IMR-90 (cell line): ENCODE data around the gene MAGI2.

ENCODE experiments used
- BHLHE40 ChIP-seq: fragments of 150-350 bp; IDR thresholded peaks from 2 replicates; pipeline ENCODE4 v1.6.1; 2016; ENCODE audit warnings: mild to moderate bottlenecking, low read depth, low read length
- CEBPB ChIP-seq: IDR thresholded peaks from 2 replicates; pipeline ENCODE4 v1.6.1; 2012; ENCODE audit warnings: low read depth, low read length, improper control_type of control experiment
- CTCF ChIP-seq: conservative IDR thresholded peaks from 2 replicates; pipeline ENCODE4 v1.5.1; 2012; ENCODE audit warnings: mild to moderate bottlenecking, low read depth, low read length, improper control_type of control experiment

- TF ChIP-seq BHLHE40 (no peak), CTCF (no peak), CEBPB (no peak)
These were observed 1089.6 kb downstream of the MAGI2 start for GRCh38 chr7:78363866-78364265.
